GM18909 (cell line): ENCODE data around the gene PHRF1.

Experiments
- ATAC-seq: cut with Tn5 transposase; IDR thresholded peaks from one replicate; pipeline ENCODE4 v1.9.1; 2021; ENCODE audit warnings: mild to moderate bottlenecking; ENCODE audit not compliant: unreplicated experiment, poor library complexity

Gene PHRF1

DNA sequence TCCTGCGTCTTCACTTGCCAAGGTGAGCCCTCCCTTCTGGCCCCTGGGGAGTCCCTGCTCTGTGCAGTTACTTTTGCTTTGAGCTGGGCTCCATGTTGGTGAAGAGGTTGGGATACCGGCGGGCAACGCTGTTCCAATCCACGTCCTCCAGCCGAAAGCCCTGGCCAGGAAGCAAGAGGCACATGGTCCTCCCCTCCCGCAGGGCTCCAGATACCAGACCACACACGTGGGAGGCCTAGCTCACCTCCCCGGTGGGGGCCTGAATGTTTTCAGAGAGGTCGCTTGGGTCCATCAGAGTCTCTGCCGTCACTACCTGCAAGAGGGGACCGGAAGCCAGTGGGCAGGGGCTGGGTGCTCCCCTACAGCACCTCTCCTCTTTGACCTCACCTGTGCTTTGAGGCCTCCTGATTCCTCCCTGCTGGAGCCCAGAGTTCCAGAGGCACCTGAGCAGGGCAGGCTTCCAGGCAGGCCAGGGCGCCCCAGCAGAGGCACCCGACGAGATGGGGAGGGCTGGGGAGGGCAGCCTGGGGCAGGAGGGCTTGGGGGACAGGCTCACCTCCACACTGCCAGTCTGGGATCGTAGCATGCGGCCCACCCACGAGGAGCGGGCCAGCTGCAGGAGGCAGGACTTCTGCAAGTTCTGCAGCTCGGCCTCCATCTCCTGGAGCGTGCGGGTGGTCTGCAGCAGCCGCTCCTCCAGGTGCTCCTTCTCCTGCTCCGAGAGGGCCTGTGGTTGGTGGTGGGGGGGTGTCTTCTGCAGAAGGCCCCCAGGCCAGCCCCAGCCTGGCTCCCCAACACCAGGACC, 18.7 kb upstream of the PHRF1 start:
- ATAC-seq, result no peak

DNA sequence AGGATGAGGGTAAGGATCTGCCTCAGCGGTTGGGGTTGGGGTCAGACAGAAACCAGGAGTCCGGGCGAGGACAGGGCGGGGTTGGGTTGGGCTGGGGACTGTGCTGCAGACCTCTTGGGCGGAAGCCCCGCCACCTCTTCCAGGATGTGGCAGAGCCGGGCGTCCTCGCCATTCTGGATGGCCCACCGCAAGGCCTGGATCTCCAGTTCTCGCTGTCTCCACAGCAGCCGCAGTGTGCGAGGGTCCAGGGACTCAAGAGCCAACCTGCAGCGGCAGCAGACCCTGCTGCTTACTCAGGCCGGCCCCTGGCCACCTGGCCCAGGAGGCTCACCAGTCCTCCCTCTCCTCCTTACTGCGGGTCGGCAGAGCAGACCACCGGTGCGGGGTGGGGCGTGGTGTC, 17.8 kb upstream of the PHRF1 start:
- no peak for ATAC-seq

DNA sequence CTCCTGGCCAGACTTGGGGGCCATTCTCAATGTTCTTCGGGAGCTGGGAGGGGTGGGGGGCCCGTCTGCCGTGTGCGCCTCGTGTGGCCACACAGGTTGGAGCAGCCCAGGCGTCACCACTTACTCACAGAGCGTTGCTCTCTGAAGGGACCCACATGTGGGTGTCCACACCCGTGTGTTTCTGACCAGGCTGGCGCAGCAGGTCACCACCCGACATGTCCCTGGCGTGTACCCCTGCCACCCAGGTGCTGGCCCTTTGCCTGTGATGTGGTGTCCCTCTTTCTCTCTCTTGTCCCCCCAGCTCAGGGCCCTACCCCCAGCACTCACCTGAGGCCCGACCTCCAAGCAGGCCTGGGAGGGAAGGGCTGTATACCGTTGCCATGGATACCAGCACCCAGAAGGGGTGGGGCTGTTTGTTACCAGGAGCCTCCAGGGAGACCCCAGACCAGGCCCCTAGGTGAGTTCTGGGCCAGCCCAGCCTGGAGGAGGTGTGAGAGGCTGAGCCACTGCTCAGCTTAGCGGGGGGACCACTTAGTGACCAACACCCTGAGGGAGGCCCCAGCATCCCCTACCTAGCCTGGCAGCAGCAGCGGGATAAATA, 17.1 kb upstream of the PHRF1 start:
- no peak for ATAC-seq

DNA sequence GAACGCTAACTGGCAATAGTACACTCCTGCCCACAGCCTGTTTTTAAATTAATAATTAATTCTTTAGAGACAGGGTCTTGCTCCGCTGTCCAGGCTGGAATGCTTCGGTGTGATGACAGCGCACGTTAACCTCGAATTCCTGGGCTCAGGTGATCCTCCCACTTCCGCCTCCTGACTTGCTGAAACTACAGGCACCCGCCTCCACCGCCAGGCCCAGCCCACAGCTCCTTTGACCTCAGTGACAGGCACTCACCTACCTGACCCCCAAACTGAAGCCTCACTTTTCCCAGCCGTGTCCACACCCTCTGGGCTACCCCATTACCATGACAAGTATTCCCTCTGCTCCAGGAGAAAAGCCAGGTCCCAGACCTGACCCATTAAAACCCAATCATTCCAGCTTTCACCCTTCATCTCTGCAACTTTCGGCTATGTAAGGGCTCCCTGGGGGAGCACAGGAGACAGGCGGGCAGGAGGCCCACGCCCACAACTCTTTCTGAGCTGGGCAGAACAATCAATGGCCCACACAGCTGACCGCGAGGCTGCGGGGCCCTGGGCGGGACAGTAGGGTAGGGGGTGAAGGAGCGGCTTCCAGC, 16.5 kb upstream of the PHRF1 start:
- ATAC-seq, result no peak

DNA sequence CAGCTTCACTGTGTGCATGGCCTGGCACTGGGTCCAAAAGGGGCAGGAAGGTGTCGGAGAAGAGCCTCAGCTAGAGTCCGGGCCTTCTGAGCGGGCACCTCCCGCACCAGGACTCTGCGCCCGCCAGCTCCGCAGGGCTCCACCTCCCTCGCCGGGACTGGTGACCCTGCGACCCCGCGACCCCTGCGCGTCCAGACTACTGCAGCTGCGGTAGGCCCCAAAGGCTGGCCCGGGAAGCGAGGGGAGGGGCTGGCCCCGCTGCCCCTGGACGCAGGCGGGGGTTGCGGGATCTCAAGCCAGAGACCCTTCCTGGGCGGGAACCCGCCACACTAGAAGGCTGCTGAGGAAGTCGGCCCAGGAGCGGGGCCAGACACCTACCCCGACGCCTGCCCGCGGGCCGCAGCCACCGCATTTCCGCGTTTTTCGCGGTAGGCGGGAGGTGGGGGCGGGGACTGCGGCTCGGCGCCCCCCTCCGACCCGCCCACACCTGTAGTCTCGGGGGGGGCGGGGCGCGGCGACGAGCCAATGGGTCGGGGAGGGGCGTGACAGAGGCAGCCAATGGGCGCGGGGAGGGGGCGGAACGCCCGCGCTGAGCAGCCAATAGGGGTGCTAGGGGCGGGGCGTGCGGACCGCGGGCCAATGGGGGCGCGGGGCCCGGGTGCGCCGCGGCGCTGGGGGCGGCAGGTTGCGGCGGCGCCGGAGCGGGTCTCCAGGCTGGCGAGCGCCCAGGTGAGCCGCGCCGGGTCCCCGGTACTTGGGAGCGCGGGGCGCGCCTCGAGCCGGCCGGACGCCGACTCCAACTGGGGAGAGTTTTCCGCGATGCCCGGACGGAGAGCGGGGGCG, 15.7 kb upstream of the PHRF1 start, which contains the start of the genes LMNTD2 and RASSF7:
LMNTD2 (minus strand) TSS at position 434 of the 843 bp plus-strand sequence; CDS start at position 412, 22 bp downstream.
RASSF7 (plus strand) TSS at position 666 of the 843 bp plus-strand sequence. CDS start 799 bp downstream, outside the sequence.
- peak; percentile 75 for ATAC-seq

DNA sequence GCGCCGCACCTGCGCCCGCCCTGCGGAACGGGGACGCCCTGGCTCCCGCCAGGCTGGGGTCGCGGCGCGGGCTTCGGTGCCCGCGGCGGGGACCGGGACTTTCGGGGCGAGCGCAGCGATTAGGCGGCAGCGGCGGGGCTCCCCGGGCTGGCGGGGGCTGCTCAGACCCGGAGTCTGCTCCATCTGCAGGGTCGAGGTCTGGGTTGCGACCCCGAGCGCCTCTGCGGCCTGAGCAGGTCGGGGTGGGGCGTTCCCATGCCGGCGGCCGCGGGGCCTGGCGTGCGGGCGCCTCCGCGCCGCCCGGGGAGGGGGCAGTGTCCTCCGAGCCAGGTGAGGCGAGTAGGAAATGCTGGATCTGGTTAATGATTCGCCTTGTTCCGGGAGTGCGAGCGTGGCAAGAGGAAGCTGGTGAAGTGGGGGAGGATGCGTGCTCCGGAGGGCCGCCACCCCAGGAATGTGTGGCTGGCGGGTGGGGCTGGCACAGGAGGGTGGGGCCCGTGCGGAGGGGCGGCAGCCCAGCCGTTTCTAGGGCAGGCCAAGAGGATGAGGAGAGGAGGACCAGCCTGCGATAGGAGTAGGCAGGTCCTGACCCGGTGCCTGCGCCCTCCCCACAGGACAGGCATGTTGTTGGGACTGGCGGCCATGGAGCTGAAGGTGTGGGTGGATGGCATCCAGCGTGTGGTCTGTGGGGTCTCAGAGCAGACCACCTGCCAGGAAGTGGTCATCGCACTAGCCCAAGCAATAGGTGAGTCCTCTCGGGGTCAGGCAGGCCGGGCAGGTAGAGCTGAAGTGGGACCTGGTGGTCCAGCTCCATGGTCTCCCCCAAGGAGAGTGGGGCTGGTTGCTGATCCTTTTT, 14.9 kb upstream of the PHRF1 start:
- peak; percentile 31 for ATAC-seq

DNA sequence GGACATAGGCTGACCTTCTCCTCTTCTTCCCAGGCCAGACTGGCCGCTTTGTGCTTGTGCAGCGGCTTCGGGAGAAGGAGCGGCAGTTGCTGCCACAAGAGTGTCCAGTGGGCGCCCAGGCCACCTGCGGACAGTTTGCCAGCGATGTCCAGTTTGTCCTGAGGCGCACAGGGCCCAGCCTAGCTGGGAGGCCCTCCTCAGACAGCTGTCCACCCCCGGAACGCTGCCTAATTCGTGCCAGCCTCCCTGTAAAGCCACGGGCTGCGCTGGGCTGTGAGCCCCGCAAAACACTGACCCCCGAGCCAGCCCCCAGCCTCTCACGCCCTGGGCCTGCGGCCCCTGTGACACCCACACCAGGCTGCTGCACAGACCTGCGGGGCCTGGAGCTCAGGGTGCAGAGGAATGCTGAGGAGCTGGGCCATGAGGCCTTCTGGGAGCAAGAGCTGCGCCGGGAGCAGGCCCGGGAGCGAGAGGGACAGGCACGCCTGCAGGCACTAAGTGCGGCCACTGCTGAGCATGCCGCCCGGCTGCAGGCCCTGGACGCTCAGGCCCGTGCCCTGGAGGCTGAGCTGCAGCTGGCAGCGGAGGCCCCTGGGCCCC, 14.1 kb upstream of the PHRF1 start:
- ATAC-seq, result no peak

DNA sequence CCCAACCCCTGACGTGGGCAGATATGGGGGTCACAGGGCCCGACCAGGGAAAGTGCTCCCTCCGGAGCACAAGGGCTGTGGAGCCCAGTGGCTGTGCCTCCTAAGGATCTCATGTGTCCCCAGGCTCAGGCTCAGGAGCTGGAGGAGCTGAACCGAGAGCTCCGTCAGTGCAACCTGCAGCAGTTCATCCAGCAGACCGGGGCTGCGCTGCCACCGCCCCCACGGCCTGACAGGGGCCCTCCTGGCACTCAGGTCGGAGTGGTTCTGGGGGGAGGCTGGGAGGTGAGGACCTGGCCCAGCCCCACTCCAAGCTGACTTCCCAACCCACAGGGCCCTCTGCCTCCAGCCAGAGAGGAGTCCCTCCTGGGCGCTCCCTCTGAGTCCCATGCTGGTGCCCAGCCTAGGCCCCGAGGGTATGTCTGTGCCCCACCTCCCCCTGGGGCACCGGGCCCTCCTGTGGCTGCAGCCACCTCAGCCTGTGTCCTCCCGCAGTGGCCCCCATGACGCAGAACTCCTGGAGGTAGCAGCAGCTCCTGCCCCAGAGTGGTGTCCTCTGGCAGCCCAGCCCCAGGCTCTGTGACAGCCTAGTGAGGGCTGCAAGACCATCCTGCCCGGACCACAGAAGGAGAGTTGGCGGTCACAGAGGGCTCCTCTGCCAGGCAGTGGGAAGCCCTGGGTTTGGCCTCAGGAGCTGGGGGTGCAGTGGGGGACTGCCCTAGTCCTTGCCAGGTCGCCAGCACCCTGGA, 13.0 kb upstream of the PHRF1 start:
- ATAC-seq, result no peak

DNA sequence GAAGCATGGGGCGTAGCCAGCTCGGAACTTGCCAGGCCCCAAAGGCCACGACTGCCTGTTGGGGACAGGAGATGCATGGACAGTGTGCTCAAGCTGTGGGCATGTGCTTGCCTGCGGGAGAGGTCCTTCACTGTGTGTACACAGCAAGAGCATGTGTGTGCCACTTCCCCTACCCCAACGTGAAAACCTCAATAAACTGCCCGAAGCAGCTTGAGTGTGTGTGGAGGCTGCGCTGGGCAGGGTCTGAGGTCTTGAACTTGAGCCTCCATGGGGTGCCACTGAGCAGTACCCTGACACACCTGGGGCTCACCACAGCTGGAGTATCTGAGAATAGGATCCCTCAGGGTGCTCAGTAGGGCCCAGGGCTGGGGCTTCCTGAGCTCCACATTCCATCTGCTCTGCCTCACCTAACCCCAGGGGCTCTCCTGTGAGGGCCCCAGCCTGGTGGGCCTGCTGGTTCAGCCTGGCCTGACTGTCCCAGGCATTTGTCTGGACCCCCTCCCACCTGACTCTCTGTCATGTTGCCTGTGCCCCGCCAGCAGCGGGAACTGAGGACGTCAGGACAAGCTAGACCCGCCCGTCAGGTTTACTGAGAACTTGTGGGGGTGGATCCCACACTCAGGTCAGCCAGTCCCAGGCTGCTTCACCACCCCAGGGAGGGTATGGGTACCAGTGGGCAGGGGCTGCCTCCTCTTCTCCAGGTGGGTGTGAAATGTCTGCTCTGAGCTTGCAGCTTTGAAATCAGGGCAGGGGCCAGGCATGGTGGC, 12.3 kb upstream of the PHRF1 start:
- no peak for ATAC-seq

DNA sequence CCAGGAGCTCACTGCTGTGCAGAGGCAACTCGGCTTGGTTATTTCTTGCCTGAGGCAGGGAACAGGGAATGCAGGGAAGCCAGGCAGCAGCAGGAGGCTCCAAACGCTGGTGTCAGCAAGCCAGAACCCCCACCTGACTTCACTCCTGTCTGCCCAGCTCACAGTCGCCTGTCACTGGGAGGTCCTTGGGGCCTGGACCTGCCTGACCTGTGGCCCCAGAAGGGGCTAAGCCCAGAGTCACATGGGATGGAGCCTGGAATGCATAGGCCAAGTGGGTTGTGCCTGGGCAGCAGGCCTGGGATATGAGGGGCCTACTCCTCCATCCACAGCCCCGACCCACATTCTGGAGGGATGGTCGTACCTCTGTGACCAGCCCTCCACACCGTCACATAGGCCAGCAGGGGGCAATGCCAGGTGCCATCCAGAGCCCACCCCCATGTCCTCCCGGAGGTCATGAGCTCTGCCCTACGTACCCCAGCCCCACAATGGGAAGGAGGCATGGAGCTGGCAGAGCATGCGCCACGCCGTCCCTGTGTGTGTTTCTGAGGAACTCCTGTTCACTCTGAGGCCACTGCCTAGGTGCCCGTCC, 10.3 kb upstream of the PHRF1 start:
- no peak for ATAC-seq

DNA sequence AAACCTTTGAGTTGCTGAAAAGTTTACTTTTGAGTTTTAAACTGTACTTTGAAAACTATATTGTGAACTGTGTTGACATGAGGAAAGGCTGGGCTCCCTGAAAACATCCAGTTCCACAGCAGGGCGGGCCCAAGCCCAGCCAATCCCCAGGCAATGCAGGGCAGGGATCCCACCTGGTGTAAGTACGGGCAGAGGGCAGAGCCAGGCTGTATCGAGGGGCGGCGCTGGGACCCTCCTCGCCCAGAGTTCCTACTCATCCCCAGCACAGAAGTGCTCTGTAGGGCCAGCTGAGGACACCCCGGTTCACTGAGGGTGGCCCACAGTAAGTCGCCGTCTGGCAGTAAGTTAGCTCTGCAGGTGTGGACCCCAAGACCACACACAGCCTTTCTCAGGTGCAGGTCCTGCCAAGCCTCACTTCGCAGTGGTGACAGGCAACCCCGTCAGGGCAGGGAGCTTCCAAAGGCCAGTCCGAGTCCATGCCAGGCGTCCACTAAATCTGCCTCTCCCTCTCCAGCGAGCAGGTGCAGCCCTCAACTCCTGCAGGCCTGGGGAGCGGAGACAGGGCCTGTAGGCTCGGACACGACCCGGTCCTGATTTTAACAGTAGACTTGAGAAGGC, 9.2 kb upstream of the PHRF1 start:
- no peak for ATAC-seq

DNA sequence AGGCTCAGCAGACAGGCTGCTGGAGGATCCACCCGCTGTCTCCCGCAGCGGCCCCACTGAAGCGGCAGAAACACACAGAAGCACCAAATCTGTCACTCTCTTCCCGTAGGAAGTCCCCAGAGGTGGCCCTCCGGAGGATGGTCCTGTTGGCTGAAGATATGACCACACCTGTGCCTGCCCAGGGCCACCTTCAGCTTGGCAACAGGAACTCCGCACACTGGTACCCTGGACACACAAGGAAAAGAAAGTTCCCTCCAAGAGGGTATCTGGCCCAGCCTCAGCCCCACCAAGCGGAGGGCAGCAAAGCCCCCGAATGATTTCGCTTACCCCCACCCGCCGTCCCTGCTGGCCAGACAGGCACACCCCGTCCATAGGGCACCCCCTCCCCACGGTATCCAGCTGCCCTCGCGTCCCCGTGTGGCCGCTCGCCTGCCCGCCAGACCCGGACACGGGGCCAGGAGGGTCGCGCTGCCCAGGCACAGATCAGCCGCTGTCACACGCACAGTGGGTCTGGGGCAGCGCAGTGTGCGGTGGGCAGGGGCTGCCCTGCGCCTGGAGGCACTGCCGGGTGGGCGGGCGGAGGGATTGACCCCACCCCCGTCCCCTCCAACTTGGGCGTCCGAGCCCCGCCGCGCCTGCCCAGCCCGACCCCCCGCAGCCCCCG, 8.5 kb upstream of the PHRF1 start:
- ATAC-seq, result peak; percentile 6

DNA sequence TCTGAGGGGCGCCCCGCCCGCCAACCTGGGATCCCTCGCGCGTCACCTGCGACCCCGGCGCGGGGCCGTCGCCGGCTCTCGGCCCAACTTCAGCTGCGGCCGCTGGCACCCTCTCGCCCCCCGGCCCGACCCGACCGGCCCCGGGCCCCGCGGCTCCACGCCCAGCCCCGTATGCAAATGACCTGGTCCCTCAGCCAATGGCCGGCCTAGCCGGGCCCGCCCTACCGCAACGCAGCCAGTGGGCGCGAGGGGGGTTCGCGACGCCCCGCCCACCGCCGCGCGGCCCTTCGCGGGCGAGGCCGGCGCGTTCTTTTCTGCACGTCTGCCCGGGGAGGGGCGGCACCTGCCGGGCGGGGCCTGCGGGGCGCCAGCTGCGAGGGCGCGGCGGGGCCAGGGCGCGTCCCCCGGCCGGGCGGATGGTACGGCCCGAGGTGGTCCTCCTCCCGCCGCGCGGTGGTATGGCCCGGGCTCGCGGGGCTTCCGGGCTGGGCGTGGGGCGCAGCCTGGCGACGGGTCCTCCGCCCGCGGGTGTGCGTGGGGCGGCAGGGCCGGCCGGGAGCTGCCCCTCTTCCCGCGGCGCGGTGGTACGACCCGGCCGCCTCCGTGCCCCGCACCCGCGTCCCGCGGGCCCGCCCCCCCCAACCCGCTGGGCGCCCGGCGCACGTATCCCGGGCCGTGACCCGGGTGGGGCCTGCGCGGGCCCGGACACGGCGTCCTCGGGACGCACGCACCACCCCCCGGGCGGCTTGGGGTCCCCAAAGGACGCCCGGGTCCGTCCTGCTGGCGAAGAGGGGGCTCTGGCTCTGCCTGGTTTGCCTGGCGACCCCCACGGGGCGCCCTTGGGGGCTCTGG, 7.7 kb upstream of the PHRF1 start:
- ATAC-seq, result peak; percentile 82

DNA sequence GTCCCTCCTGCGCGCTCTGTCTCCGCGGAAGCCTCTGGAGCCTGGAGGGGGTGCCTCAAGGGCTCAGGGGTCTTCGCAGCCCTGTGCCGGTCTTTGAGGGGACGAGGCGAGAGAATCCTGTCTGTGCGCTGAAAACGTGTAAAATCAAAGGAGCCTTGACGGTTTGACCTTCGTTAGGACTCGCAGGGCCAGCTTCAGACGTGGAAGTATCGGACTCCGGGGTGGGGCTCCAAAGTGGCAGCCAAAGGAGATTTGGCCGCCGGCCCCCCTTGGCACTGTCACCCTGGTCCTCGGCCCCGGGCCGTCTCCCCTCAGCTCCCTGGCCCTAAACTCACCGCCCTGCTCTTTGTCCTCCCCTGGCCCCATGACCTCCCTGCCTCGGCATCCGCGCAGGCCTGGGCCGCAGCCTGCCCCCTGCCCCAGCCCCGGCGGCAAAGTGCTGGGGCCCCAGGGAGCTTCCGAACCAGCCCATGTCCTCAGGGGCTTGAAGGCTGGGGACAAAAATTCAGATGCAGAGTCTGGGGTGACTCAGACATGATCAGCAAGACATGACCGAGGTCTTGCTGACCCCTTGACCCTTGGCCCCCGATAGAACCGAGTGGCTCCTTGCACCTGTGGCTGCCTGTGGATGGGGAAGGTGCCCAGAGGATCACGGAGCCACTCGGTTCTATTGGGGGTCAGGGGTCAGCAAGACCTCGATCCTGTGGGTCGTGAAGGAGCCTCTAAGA, 6.9 kb upstream of the PHRF1 start:
- peak; percentile 3 for ATAC-seq

DNA sequence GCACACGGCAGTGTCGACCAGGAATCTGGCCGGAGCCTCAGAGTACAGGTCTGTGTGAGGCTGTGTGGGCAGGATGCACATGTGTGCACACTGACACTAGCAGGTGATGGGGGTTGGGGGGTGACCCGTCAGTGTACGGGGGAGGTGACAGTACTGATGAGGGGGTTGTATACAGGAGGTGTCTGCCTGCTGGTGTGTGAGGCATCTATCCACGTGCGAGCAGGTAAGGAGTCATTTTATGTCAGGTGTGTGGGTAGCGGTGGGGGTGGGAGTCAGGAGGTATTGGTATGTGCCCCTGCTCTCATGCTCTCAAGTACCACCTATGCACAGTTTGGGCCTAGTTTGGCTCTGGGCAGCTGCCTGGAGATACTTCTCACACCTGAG, 4.5 kb upstream of the PHRF1 start:
- no peak for ATAC-seq
